PC-3 (cell line): Measurements from ENCODE around the gene OBP2B.

ENCODE experiments used
- CTCF ChIP-seq: fragments of 300-600 bp; sonication (generic); conservative IDR thresholded peaks from 2 replicates; pipeline ENCODE4 v1.5.1; 2017; ENCODE audit warnings: antibody characterized with exemption, low read depth, mild to moderate bottlenecking, low read length
- EZH2 ChIP-seq: fragments of 300-600 bp; sonication (generic); IDR thresholded peaks from one replicate; pipeline ENCODE4 v1.6.1; 2017; ENCODE audit warnings: antibody characterized with exemption, mild to moderate bottlenecking, low read length; ENCODE audit not compliant: unreplicated experiment
- EZH2phosphoT487 ChIP-seq: fragments of 300-600 bp; sonication (generic); IDR thresholded peaks from 2 replicates; pipeline ENCODE4 v1.6.1; 2018; ENCODE audit warnings: mild to moderate bottlenecking, antibody characterized with exemption, low read length, borderline replicate concordance

- TF ChIP-seq CTCF (no peak), EZH2 (no peak), EZH2phosphoT487 (no peak)
Measured at GRCh38 chr9:133252301-133253020, 43.4 kb upstream of the OBP2B start.
